Stimulated activated naive CD4-positive, alpha-beta T cell (primary cell): ENCODE measurements around the gene CYB561D2.

Source experiments
- DNase-seq, 6 experiments: peaks; one replicate each; lab custom pipeline; 2025; lab: John Stamatoyannopoulos, UW

The CYB561D2 gene

DNA sequence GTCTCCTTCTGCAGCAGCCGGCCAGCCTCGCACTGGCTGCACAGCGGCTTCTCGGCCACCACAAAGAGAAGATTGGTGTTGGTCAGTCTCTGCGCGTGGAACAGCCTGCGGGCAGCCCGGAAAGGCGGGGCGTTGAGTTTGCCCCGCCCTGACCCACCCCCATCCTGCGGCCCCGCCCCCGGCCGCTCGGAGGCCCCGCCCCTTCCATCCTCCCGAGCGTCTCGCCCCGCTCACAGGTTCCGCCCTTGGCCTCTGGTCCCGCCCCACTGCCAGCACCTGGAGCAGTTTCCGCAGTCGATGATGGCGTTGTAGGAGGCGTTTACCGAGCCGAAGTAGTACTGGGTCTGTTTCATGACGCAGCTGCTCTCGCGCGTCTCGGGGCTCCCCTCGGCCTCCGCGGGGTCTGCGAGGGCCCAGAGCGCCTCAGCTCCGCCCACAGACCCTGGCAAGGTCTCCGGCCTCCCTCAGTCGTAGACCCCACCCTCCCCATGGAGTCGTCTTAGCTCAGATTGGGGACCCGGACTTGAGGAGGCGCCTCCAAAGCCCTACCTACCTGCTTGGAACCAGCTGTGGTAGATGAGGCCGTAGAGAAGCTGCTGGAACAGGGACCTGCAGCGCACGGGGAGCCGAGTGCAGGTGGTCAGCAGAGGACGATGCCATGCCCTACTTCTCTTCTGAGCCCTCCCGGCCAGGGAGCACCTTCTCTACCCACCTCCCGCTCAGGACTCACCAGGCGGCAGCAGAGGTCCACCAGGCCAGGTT, 14.6 kb downstream of the CYB561D2 start:
- peak; percentile 90 to 95 (median 93) for DNase-seq

- DNase-seq: peak in 1 of 6 experiments; percentile 39
Measured at GRCh38 chr3:50365842-50366220, 15.2 kb downstream of the CYB561D2 start.

DNA sequence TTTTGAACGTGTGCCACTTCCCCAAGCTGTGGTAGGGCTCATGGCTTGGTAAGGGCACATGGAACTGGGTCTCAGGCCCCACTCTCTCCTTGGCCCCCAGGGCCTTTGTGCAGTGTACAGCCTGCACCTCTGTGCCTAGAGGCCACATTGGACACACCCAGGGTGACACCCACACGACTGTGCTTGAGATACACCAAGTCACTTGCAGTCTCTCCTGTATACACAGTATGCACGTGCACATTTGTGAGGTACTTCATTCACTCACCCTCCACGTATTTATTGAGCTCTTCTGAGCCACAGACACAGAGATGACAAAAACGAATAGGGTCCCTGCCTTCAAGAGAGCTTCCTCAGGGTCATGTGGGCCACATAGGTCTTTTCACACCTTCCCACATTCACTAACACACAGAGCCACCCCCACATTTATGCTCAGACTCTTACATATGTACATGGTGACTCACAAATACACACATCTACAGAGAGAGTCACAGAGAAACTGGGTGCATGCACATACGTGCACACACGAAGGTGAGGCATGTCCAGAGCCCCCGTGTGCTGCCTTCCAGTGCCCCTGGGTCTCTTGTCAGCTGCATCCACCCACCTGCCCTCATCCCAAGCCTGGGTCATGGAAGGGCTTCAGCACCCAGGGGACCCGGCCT, 18.5 kb downstream of the CYB561D2 start:
- no peak for DNase-seq

DNA sequence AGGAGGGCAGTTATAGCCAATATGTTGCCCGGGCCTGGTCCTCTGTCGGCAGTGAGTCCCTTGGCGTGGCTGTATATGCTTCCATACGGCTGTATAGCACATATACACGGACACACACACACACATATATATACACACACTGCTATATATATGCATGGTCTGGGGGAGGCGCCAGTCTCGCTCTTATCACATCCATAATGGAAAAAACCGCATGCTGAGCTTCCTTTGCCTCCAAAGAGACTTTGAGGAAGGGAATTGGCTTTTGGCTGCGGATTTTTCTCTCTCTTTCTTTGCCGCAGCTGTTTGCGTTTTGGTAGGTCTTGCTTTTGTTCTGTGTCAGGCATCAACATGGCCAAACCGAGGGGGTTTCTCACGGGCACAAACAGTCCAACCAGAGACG, 19.9 kb downstream of the CYB561D2 start:
- no peak for DNase-seq

DNA sequence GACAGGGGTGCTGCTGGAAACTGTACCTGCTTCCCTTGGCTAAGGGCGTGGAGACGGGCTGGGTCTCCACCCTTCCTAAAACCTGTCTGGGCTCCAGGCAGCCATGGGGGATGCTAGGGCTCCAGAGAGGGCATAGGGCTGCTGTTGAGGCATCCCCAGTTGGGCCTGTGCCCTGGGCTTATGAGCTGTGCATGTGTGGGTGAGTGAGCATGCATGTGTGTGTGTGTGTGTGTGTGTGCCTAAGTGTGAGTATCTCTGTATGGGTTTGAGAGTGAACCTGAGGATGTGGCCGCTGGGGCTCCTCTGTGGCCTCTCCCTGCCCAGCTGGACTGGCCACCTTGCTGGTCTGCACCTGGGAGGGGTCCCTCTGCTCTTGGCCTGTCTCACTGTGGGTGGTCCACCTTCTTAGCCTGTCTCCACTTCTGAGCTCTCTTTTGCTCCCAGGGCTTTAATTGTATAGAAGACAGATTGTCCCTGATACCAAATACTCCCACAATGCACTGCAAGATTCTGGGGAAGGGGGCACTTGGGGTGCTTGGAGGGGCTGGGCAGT, 20.5 kb downstream of the CYB561D2 start:
- DNase-seq: no peak

DNA sequence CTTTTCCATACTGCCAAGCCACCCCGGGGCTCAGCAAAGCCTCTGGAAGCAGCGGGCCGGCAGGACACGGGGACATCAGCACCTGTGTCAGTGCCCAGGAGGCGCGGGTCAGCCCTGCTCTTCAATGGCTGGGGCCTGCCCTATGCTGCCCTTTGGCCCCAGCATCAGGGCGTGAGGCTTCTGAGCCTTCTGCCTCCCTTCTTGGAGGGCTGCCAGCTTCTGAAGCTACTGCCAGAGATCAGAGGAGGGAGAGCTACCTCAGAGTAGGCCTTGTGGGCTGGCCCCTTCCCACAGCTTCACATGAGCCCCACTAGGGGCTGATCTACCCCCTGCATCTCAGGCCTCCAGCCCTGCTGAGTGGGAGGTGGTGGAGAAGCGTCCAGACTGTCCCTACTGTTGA, 21.7 kb downstream of the CYB561D2 start:
- DNase-seq: peak in 3 of 6 experiments; percentile 16 to 46 (median 22)

GRCh38 chr3:50373146-50374051, 22.7 kb downstream of the CYB561D2 start:
- DNase-seq: no peak

- DNase-seq: no peak
Measured at GRCh38 chr3:50374363-50375257, 23.9 kb downstream of the CYB561D2 start.

DNA sequence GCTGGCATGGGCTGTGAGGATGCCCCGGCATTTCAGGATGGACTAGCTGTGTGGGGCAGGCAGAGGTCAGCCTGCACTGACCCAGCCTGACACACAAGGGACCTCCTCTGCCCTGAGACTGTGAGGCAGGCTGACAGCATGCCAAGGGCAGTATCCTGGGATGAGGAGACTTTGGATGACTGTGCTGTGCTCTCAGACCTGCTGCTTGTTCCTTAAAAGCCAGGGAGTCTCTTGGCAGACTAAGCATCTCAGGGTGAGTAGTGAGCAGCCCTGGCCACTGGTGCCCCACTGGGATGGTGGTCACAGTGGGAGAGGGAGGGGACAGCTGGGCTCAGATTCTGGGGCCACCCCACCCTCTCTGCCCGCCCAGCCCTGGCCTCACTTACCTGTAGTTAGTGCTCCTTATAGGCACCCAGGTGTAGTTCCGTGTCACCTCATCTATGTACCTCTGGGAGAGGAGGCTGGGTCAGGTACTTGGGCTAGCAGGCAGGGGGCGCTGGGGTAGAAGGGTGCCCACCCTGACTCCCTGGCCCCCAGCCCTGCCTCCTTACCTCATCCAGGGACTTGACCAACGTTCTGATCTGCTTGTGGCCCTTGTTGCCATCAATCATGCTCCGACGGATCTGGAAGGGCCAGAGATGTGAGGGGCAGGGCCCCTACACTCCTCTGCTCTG, 24.7 kb downstream of the CYB561D2 start:
- no peak for DNase-seq

GRCh38 chr3:50378024-50378423, 27.4 kb downstream of the CYB561D2 start:
- DNase-seq: no peak

DNA sequence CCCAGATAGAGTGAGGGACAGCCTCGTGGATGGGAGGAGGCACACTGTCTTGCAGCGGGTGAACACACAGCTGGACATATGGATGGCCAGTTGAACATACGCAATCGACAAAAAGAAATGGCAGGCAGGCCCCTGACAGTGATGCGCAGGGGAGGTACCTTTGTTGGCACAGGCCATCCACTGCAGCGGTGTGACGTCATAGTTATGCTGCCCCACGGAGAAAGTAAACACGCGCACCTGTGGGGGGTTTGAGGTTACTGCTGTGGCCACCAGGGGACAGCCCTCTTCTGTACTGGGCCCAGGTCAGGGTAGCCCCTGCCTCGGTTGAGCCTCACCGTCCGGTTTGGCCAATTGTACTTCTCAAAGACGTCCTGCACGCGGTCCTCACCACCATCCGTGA, 28.1 kb downstream of the CYB561D2 start:
- no peak for DNase-seq

- DNase-seq: no peak
Measured at GRCh38 chr3:50380405-50381085, 29.9 kb downstream of the CYB561D2 start.

GRCh38 chr3:50381383-50381782, 30.7 kb downstream of the CYB561D2 start:
- no peak for DNase-seq

GRCh38 chr3:50382722-50383121, 32.1 kb downstream of the CYB561D2 start:
- DNase-seq: no peak

DNA sequence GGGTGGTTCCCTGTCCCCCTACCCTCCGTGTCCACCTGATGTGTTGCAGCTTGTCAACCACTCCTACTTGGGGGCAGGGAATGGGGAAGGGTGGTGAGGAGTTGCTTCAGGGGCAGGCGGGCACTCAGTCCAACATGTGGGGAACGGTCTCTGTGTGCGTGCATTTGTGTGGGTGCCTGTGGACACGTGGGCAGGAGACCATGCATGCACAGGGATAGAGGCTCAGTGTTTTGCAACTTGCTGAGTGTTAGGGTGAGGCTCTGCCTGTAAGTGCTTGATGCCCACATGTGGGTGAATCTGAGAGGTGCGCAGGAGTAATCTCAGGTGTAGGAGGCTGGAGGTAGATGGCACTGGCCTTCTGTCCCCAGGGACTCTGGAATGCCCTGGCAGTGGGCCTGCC, 33.1 kb downstream of the CYB561D2 start:
- no peak for DNase-seq

DNA sequence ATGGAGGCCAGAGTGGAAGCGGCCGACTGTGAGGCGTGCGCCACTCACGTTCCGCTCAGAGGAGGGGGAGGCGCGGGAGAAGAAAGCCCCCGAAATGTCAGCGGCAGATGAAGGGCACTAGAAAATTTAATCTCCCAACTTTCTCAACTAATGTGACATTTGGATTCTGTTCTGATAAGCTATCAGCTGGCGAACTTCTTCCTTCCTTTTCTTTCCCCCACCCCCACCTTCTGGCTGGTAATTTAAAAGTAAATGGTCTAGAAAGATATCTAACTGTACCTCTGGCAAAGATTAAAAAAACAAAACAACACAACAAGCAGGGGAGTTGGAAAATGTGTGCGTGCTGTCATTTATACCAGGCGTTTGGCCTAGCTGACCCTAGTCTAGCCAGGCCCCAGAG, 35.1 kb downstream of the CYB561D2 start:
- DNase-seq: no peak

DNA sequence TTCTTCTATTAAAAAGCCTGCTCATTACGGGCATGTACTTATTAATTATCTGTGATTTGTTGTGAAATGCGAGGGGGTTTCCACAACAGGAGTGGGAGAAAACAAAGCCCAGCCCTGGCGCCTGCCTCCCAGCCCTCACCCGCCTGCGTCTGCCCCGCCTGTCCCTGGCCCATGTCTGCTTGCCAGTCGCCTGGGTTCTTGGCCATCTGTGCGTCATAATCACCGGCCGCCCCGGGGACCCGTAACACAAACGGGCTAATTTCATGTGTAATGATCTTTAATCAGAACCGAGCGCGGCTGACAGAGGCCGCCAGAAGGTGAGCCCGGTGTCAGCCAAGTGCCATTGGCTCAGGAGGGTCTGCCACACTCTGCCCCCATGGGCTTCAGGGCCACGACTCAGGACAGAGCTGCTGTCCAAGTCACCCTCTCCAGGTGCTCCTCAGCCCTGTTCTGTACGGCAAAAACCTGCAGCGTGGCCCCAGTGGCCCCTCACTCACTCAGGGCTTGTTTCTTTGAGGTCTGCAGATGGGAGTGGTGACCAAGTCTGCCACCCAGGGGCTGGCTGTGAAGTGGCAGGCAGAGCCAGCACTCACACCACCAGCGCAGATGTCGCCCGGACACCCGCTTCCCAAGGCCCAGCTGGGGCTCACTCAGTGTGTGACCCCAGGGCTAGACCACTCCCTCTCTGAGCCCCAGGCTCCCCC, 37.5 kb downstream of the CYB561D2 start:
- no peak for DNase-seq

GRCh38 chr3:50388720-50389413, 38.2 kb downstream of the CYB561D2 start:
- DNase-seq: no peak

DNA sequence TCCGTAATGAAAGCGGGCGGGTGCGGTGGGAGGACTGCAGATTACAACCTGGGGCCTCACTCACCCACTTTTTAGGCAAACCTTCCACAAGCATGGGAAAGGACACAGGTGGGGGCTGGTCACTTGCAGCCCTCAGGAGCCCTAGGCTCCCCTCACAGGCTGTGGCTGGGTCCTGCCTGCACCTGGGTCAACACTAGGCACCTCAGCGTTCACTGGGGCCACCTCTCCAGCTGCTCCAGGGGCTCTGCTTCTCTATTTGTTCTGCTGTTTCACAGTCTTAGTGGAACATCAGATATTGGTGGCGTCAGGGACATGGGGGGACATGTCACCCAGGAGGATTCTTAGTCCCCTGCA, 38.7 kb downstream of the CYB561D2 start:
- no peak for DNase-seq
